HL-60 (cell line): ENCODE data around the gene MPP3.
A peak's percentile ranks its signal among the peaks of the same experiment; 100 is the strongest.

Experiments used
- DNase-seq, 2 experiments: peaks; one replicate each; pipeline ENCODE4 v3.0.0-alpha.2; 2010 to 2020; ENCODE audit warnings: low read depth in 1 of 2, low spot score in 1 of 2
- H3K27ac ChIP-seq: fragments of 250-450 bp; sonication (Bioruptor Pico); replicated peaks from 2 replicates; pipeline ENCODE4 v1.5.1; 2020; ENCODE audit warnings: mild to moderate bottlenecking, moderate library complexity
- H3K27me3 ChIP-seq: fragments of 250-450 bp; sonication (Bioruptor Pico); 2 replicates; pipeline ENCODE4 v1.5.1; 2021; ENCODE audit warnings: mild to moderate bottlenecking, moderate library complexity; ENCODE audit not compliant: insufficient read depth, poor library complexity, severe bottlenecking
- H3K4me3 ChIP-seq: replicated peaks from 2 replicates; pipeline ENCODE4 v1.5.1; 2011; ENCODE audit warnings: mild to moderate bottlenecking, control low read depth, low read length; ENCODE audit not compliant: insufficient read depth
- GABPA ChIP-seq: IDR thresholded peaks from 2 replicates; pipeline ENCODE4 v1.6.1; 2012; ENCODE audit warnings: low read depth
- POLR2AphosphoS5 ChIP-seq: IDR thresholded peaks from 2 replicates; pipeline ENCODE4 v1.6.1; 2012; ENCODE audit warnings: low read depth
- SPI1 ChIP-seq: IDR thresholded peaks from 2 replicates; pipeline ENCODE4 v1.6.1; 2012; ENCODE audit warnings: low read depth, mild to moderate bottlenecking, borderline replicate concordance
- long read RNA-seq: library from polyadenylated mRNA; unstranded; transcript quantifications from one replicate; pipeline ENCODE4 v2.0.0, GENCODE V29; 2020
- TF ChIP-seq, protein P1 (sequence below): IDR thresholded peaks from 2 replicates; pipeline ENCODE4 v1.6.1; 2012; ENCODE audit warnings: low read depth; ENCODE audit not compliant: insufficient replicate concordance
- TF ChIP-seq, protein P2 (sequence below): IDR thresholded peaks from one replicate; pipeline ENCODE4 v1.5.1; 2011; ENCODE audit warnings: low read length, control low read depth, inconsistent platforms; ENCODE audit not compliant: insufficient read depth

MPP3 gene, protein sequence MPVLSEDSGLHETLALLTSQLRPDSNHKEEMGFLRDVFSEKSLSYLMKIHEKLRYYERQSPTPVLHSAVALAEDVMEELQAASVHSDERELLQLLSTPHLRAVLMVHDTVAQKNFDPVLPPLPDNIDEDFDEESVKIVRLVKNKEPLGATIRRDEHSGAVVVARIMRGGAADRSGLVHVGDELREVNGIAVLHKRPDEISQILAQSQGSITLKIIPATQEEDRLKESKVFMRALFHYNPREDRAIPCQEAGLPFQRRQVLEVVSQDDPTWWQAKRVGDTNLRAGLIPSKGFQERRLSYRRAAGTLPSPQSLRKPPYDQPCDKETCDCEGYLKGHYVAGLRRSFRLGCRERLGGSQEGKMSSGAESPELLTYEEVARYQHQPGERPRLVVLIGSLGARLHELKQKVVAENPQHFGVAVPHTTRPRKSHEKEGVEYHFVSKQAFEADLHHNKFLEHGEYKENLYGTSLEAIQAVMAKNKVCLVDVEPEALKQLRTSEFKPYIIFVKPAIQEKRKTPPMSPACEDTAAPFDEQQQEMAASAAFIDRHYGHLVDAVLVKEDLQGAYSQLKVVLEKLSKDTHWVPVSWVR
- long read RNA-seq = 0 reads

DNA sequence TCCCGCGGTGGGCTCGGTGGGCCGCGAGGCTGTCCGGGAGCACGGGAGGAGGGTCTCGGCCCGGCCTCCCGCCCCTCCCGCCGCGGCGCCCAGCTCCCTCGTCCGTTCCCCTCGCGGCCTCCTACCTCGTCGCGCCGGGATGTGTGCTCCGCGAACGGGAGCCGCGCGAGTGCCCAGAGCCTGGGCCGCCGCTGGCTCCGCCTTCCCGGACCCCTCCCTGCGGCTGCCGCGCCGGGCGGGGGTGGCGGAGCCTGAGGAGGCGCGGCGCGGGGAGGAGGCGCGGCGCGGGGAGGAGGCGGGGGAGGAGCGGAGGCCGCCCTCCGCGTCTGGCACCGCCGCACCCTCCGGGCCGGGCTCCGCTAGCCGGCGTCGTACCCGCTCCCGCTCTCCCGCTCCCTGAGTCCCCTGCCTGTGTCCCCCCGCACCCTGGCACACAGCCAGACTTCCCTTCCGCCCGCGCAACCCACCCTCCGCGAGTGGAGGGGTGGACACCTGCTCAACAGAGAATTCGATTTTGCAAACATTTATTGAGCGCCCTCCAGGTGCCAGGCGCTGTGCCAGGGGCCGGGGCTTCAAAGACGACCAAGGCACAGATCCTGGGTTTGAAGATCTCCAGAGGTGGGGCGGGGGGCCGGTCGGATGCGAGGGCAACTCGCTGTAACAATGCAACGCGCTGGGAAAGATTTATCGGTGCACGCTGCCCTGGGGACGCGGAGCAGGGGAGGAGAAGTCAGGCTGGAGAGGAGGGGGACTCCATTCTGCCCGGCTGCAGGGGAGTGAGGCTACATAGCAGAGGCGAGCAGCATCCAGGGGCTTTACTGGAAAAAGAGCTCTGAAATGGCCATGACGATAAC, at the start of gene MPP3:
Gene MPP3, minus strand, starts transcription at position 171 of the 854 bp plus-strand sequence. CDS start 1,240 bp downstream, outside the sequence.
- H3K4me3 ChIP-seq = peak within 1 kb of the TSS; percentile 54
- TF ChIP-seq GABPA (no peak), POLR2AphosphoS5 (no peak), SPI1 (no peak)
- TF ChIP-seq, protein P1, sequence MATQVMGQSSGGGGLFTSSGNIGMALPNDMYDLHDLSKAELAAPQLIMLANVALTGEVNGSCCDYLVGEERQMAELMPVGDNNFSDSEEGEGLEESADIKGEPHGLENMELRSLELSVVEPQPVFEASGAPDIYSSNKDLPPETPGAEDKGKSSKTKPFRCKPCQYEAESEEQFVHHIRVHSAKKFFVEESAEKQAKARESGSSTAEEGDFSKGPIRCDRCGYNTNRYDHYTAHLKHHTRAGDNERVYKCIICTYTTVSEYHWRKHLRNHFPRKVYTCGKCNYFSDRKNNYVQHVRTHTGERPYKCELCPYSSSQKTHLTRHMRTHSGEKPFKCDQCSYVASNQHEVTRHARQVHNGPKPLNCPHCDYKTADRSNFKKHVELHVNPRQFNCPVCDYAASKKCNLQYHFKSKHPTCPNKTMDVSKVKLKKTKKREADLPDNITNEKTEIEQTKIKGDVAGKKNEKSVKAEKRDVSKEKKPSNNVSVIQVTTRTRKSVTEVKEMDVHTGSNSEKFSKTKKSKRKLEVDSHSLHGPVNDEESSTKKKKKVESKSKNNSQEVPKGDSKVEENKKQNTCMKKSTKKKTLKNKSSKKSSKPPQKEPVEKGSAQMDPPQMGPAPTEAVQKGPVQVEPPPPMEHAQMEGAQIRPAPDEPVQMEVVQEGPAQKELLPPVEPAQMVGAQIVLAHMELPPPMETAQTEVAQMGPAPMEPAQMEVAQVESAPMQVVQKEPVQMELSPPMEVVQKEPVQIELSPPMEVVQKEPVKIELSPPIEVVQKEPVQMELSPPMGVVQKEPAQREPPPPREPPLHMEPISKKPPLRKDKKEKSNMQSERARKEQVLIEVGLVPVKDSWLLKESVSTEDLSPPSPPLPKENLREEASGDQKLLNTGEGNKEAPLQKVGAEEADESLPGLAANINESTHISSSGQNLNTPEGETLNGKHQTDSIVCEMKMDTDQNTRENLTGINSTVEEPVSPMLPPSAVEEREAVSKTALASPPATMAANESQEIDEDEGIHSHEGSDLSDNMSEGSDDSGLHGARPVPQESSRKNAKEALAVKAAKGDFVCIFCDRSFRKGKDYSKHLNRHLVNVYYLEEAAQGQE = no peak
- TF ChIP-seq, protein P2, sequence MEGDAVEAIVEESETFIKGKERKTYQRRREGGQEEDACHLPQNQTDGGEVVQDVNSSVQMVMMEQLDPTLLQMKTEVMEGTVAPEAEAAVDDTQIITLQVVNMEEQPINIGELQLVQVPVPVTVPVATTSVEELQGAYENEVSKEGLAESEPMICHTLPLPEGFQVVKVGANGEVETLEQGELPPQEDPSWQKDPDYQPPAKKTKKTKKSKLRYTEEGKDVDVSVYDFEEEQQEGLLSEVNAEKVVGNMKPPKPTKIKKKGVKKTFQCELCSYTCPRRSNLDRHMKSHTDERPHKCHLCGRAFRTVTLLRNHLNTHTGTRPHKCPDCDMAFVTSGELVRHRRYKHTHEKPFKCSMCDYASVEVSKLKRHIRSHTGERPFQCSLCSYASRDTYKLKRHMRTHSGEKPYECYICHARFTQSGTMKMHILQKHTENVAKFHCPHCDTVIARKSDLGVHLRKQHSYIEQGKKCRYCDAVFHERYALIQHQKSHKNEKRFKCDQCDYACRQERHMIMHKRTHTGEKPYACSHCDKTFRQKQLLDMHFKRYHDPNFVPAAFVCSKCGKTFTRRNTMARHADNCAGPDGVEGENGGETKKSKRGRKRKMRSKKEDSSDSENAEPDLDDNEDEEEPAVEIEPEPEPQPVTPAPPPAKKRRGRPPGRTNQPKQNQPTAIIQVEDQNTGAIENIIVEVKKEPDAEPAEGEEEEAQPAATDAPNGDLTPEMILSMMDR = no peak
- H3K27me3 ChIP-seq = peaks cover 25% of the 10 kb centered on the region
- DNase-seq = peak in 1 of 2 experiments; percentile 59
- H3K27ac ChIP-seq = no peak within 1 kb of the TSS

DNA sequence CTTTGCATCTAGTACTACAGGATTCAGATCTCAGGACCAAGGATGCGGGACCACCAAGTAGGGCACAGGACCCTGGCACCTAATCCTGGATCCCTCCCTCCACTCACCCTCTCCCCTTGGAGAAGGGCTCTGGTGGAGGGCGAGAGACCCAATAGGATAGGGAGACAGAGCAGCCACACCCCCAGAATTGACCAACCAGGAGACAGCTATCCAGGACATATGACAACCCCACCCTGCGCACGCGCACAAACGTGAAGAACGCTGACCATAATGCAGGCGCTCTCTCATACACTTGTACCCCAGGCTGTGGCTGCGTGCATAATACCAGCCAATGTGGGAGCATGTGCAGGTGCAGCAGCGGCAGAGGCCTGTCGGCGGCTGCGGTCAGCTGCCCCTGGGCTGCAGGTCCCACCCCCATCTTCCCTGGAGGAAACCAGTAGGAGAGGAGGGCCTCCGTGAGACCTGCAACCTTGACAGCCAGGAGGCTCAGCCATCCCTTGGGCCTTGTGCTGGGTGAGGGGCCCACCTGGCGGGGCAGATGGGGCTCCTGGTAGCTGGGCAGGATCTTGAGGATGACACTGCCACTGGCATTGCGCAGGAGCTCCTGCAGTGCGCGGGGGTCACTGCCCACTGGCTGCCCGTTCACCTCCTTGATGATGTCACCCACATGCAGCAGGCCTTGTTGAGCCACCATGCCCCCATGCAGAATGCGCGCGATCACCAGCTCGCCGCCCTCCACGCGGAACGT, 49.0 kb upstream of the MPP3 start:
- TF ChIP-seq, protein P1 = no peak
- Histone ChIP-seq H3K27me3 (no peaks in the 10 kb centered on the region), H3K27ac (no peak overlapping the region), H3K4me3 (no peak overlapping the region)
- no peak for DNase-seq

DNA sequence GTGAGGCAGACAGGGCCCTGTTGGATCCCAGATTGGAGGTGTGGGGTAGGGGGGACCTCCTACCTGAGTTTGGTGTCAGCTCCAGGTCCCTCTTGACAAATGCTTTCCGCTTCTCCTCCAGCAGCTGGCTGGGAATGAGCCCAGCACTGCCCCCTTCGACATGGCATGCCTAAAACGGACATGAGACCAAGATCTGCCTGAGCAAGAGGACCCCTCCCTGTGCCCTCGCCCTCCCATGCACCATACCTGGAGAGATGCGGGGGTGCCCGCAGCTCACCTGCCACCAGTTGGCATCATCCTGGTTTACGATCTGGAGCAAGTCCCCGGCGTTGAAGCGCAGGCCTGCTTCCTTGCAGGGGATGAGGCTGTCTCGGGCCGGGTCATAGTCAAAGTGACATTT, 48.2 kb upstream of the MPP3 start:
- DNase-seq = no peak
- TF ChIP-seq, protein P2 = no peak
- TF ChIP-seq POLR2AphosphoS5 = no peak
- TF ChIP-seq, protein P1 = no peak
- no peak for TF ChIP-seq SPI1
- TF ChIP-seq GABPA = no peak
- Histone ChIP-seq H3K27me3 (no peaks in the 10 kb centered on the region), H3K27ac (no peak overlapping the region), H3K4me3 (no peak overlapping the region)
